Measurements from ENCODE around the gene SCGB1A1. TPM values are rescaled to one million over a fixed set of nuclear protein-coding genes. Genes with fewer than 3 reads are reported as not detected.
"Not testable (repeated sequence)": the region's sequence is repeated elsewhere in the genome, so short reads cannot be mapped to it uniquely, and the experiment has no call there.

SCGB1A1 gene
- total RNA-seq, 1 donor from 2014 or later, result not detected

GRCh38 chr11:62380821-62381245 is 38.0 kb upstream of the SCGB1A1 start:
- not testable (repeated sequence) for H3K4me3 ChIP-seq; H3K9ac ChIP-seq; H3K4me2 ChIP-seq; H3K36me3 Mint-ChIP-seq; H3K4me3 Mint-ChIP-seq; H3K9me3 ChIP-seq (ENCODE audit: low read depth); H3K9me3 Mint-ChIP-seq; H3F3A ChIP-seq (ENCODE audit: low read depth); H3K4me1 Mint-ChIP-seq; H3K27ac ChIP-seq; H3K4me1 ChIP-seq; H2AFZ ChIP-seq (replicated peaks); H3K27me3 ChIP-seq; H3K79me2 ChIP-seq (ENCODE audit: low read depth); H4K20me1 ChIP-seq (ENCODE audit: low read depth); H3K27ac Mint-ChIP-seq; H3K27me3 Mint-ChIP-seq (ENCODE audit: insufficient read depth, low read depth); H3K36me3 ChIP-seq
- peak; percentile 88 for DNase-seq (ENCODE audit: low spot score)
- peak; percentile 85 for TF ChIP-seq CTCF (IDR thresholded peaks at IDR 0.05)

DNA sequence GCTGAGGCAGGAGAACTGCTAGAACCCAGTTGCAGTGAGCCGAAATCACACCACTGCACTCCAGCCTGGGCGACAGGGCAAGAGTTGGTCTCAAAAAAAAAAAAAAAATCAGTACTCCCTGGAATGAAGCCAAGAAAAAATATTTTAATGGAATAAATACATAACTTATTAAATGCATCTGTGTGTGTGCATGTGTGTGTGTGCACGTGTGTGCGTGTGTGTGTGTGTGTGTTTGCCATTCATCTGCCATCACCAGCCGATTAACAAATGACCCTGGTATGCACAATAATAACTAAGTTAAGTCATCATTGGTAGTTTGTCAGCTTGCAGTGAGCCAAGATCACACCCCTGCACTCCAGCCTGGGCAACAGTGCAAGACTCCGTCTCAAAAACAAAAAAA is 35.0 kb upstream of the SCGB1A1 start:
- no peaks in the 10 kb centered on the region for H3K9me3 Mint-ChIP-seq
- DNase-seq (ENCODE audit: low spot score), result no peak

DNA sequence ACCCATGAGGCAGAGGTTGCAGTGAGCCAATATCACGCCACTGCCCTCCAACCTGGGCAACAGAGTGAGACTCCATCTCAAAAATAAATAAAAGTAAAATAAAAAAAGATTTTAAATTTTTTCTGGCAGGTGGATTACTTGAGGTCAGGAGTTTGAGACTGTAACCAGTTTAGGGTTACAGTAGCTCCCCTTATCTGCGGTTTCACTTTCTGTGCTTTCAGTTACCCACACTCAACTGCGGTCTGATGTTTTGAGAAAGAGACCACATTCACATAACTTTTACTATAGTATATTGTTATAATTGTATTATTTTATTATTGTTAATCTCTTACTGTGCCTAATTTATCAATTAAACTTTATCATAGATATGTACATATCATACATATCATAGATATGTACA is 32.8 kb upstream of the SCGB1A1 start:
- not testable (repeated sequence) for H2AFZ ChIP-seq (replicated peaks); H3K9me3 ChIP-seq (ENCODE audit: low read depth); H3K27ac ChIP-seq; H3K4me3 Mint-ChIP-seq; H3K27ac Mint-ChIP-seq; H3K27me3 ChIP-seq; H3K36me3 Mint-ChIP-seq; H3K36me3 ChIP-seq; H3K9me3 Mint-ChIP-seq; H3K9ac ChIP-seq; H3K27me3 Mint-ChIP-seq (ENCODE audit: insufficient read depth, low read depth); H3K4me1 Mint-ChIP-seq; H3F3A ChIP-seq (ENCODE audit: low read depth); H3K4me3 ChIP-seq; H3K4me2 ChIP-seq; H3K4me1 ChIP-seq; H3K79me2 ChIP-seq (ENCODE audit: low read depth); H4K20me1 ChIP-seq (ENCODE audit: low read depth); DNase-seq (ENCODE audit: low spot score)

More for the DNA sequence above, 35.0 kb upstream of the SCGB1A1 start:
- Histone ChIP-seq H3K9ac (no peak overlapping the region), H3K4me2 (no peak overlapping the region), H2AFZ (replicated peaks) (no peak overlapping the region), H3K4me3 (no peak overlapping the region), H3K9me3 (ENCODE audit: low read depth) (no peaks in the 10 kb centered on the region), H3K4me1 (no peaks in the 10 kb centered on the region), H3K27me3 (no peaks in the 10 kb centered on the region), H3K36me3 (no peaks in the 10 kb centered on the region), H3F3A (ENCODE audit: low read depth) (peaks cover 4% of the 10 kb centered on the region), H4K20me1 (ENCODE audit: low read depth) (peaks cover 10% of the 10 kb centered on the region), H3K79me2 (ENCODE audit: low read depth) (no peaks in the 10 kb centered on the region), H3K27ac (no peak overlapping the region)
- Mint-ChIP-seq H3K27me3 (ENCODE audit: insufficient read depth, low read depth) (no peaks in the 10 kb centered on the region), H3K27ac (no peak overlapping the region), H3K4me1 (peaks cover 3% of the 10 kb centered on the region), H3K4me3 (no peak overlapping the region), H3K36me3 (no peaks in the 10 kb centered on the region)
- TF ChIP-seq EZH2 (IDR thresholded peaks at IDR 0.05) (no peak), CTCF (IDR thresholded peaks at IDR 0.05) (no peak), EZH2phosphoT487 (IDR thresholded peaks at IDR 0.05) (no peak)

DNA sequence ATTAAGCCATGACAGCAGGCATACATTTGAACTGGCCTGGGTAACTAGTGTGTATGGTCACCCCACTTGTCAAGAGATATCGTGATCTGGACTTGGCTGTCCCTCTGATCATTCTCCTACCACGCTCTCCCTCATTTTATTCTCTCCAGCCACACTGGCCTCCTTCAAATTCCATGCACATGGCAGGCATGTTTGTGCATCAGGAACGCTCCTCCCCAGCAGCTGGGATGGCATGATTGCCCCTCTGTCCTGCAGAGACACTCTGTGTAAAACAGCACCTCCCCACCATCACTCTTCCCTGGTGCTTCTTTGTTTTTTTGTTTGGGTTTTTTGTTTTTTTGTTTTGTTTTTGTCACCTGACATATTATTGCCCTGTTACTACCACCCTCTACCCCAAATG is 31.5 kb upstream of the SCGB1A1 start:
- H3K4me3 Mint-ChIP-seq, result no peak overlapping the region
- H3K36me3 Mint-ChIP-seq, result no peaks in the 10 kb centered on the region
- Histone ChIP-seq H2AFZ (replicated peaks) (no peak overlapping the region), H3F3A (ENCODE audit: low read depth) (peaks cover 4% of the 10 kb centered on the region), H3K9me3 (ENCODE audit: low read depth) (no peaks in the 10 kb centered on the region), H3K27ac (no peak overlapping the region), H3K36me3 (no peaks in the 10 kb centered on the region), H3K9ac (peak overlapping the region; percentile 6), H3K4me3 (no peak overlapping the region), H3K79me2 (ENCODE audit: low read depth) (no peaks in the 10 kb centered on the region), H3K4me2 (no peak overlapping the region), H3K27me3 (no peaks in the 10 kb centered on the region), H3K4me1 (no peaks in the 10 kb centered on the region), H4K20me1 (ENCODE audit: low read depth) (no peaks in the 10 kb centered on the region)
- no peak overlapping the region for H3K27ac Mint-ChIP-seq
- TF ChIP-seq CTCF (IDR thresholded peaks at IDR 0.05), result no peak
- TF ChIP-seq EZH2 (IDR thresholded peaks at IDR 0.05), result no peak
- no peak for TF ChIP-seq EZH2phosphoT487 (IDR thresholded peaks at IDR 0.05)
- H3K4me1 Mint-ChIP-seq, result no peaks in the 10 kb centered on the region
- no peak for DNase-seq (ENCODE audit: low spot score)
- H3K9me3 Mint-ChIP-seq, result no peaks in the 10 kb centered on the region
- H3K27me3 Mint-ChIP-seq (ENCODE audit: insufficient read depth, low read depth), result peaks cover 6% of the 10 kb centered on the region
